GM23338 (cell line): ENCODE results near the gene HCN3. TPM values are rescaled to one million over a fixed set of nuclear protein-coding genes. Genes with fewer than 3 reads are reported as not detected.

Source experiments
- ATAC-seq: fragments of 200-7000 bp; cut with Tn5 transposase; 3 replicates; pipeline ENCODE4 v1.9.1; 2020
- DNase-seq: peaks from one replicate; pipeline ENCODE4 v3.0.0-alpha.2; 2015; ENCODE audit warnings: low spot score
- H2AFZ ChIP-seq: fragments of 200-600 bp; sonication (generic); 2 replicates; pipeline ENCODE4 v1.8.0; 2016; ENCODE audit warnings: antibody characterized with exemption, mild to moderate bottlenecking, moderate library complexity
- H3F3A ChIP-seq: fragments of 200-600 bp; sonication (generic); replicated peaks from 2 replicates; pipeline ENCODE4 v1.8.0; 2017; ENCODE audit warnings: antibody characterized with exemption, mixed run types, low read depth
- H3K27ac ChIP-seq: fragments of 200-600 bp; sonication (generic); 2 replicates; pipeline ENCODE4 v1.6.1; 2016; ENCODE audit warnings: low read depth
- H3K27me3 ChIP-seq: fragments of 200-600 bp; sonication (generic); 2 replicates; pipeline ENCODE4 v1.8.0; 2016; ENCODE audit warnings: mild to moderate bottlenecking, mixed run types, moderate library complexity; ENCODE audit not compliant: insufficient read depth
- H3K36me3 ChIP-seq: fragments of 200-600 bp; sonication (generic); 2 replicates; pipeline ENCODE4 v1.8.0; 2016; ENCODE audit warnings: mild to moderate bottlenecking; ENCODE audit not compliant: insufficient read depth
- H3K4me1 ChIP-seq: fragments of 200-600 bp; sonication (generic); 2 replicates; pipeline ENCODE4 v1.8.0; 2016; ENCODE audit warnings: mild to moderate bottlenecking, moderate library complexity; ENCODE audit not compliant: insufficient read depth
- H3K4me2 ChIP-seq: fragments of 200-600 bp; sonication (generic); 2 replicates; pipeline ENCODE4 v1.7.1; 2017; ENCODE audit warnings: mixed run types
- H3K4me3 ChIP-seq: fragments of 200-600 bp; sonication (generic); 2 replicates; pipeline ENCODE4 v1.6.1; 2016; ENCODE audit warnings: mixed run types
- H3K79me2 ChIP-seq: fragments of 200-600 bp; sonication (generic); replicated peaks from 2 replicates; pipeline ENCODE4 v1.8.0; 2017; ENCODE audit warnings: mild to moderate bottlenecking; ENCODE audit not compliant: insufficient read depth
- H3K9me2 ChIP-seq: fragments of 200-600 bp; sonication (generic); 2 replicates; pipeline ENCODE4 v1.8.0; 2017; ENCODE audit not compliant: insufficient read depth
- H4K20me1 ChIP-seq: fragments of 200-600 bp; sonication (generic); replicated peaks from 2 replicates; pipeline ENCODE4 v1.8.0; 2017; ENCODE audit warnings: mild to moderate bottlenecking; ENCODE audit not compliant: insufficient read depth
- H3K27ac Mint-ChIP-seq: 2 replicates; pipeline ENCODE4 v1.8.0; 2020; ENCODE audit warnings: inconsistent platforms, mild to moderate bottlenecking, moderate library complexity, mixed read lengths
- H3K27me3 Mint-ChIP-seq: 3 replicates; pipeline ENCODE4 v1.8.0; 2022; ENCODE audit warnings: low read depth, mild to moderate bottlenecking, moderate library complexity, mixed read lengths, inconsistent platforms; ENCODE audit not compliant: insufficient read depth, poor library complexity
- H3K36me3 Mint-ChIP-seq: 3 replicates; pipeline ENCODE4 v1.8.0; 2021; ENCODE audit warnings: low read depth, mild to moderate bottlenecking, inconsistent platforms, moderate library complexity, mixed read lengths
- H3K4me1 Mint-ChIP-seq: 3 replicates; pipeline ENCODE4 v1.8.0; 2020; ENCODE audit warnings: mild to moderate bottlenecking, inconsistent platforms, mixed read lengths
- H3K4me3 Mint-ChIP-seq: 3 replicates; pipeline ENCODE4 v1.8.0; 2021; ENCODE audit warnings: moderate library complexity, mild to moderate bottlenecking, inconsistent platforms, mixed read lengths
- H3K9me3 Mint-ChIP-seq: 3 replicates; pipeline ENCODE4 v1.8.0; 2020; ENCODE audit warnings: moderate library complexity, mild to moderate bottlenecking, inconsistent platforms, mixed read lengths
- CREB1 ChIP-seq: fragments of 250-450 bp; sonication (Bioruptor Pico); IDR thresholded peaks from 2 replicates; pipeline ENCODE4 v1.5.0; 2020; ENCODE audit warnings: low read depth, mild to moderate bottlenecking, moderate library complexity
- CTCF ChIP-seq, 2 experiments: fragments of 200-600 bp in 1 of 2; sonication (generic) in 1 of 2; conservative IDR thresholded peaks; 2 replicates each; pipeline versions ENCODE4 v1.5.1 to v1.6.1; 2016 to 2017; ENCODE audit warnings: antibody characterized with exemption in 2 of 2, low read depth in 2 of 2, mild to moderate bottlenecking in 2 of 2, moderate library complexity in 1 of 2
- ETS1 ChIP-seq: IDR thresholded peaks from 2 replicates; pipeline ENCODE4 v1.6.1; 2016; ENCODE audit warnings: antibody characterized with exemption
- JUNB ChIP-seq: IDR thresholded peaks from one replicate; pipeline ENCODE4 v1.6.1; 2016; ENCODE audit warnings: antibody characterized with exemption; ENCODE audit not compliant: unreplicated experiment
- NANOG ChIP-seq: IDR thresholded peaks from 2 replicates; pipeline ENCODE4 v1.6.1; 2016; ENCODE audit warnings: antibody characterized with exemption, borderline replicate concordance
- REST ChIP-seq: IDR thresholded peaks from one replicate; pipeline ENCODE4 v1.6.1; 2018; ENCODE audit warnings: antibody characterized with exemption; ENCODE audit not compliant: unreplicated experiment
- STAT1 ChIP-seq: IDR thresholded peaks from one replicate; pipeline ENCODE4 v1.6.1; 2016; ENCODE audit warnings: antibody characterized with exemption; ENCODE audit not compliant: unreplicated experiment
- ZNF462 ChIP-seq: fragments of 250-450 bp; sonication (Bioruptor Pico); IDR thresholded peaks from 2 replicates; pipeline ENCODE4 v1.5.0; 2020; ENCODE audit warnings: mild to moderate bottlenecking, moderate library complexity
- polyA plus RNA-seq: library from polyadenylated mRNA; unstranded; fragments of >200 nt; fragmentation: Nextera tagmentation; extraction: Ambion mirVana; gene quantifications from 2 replicates; pipeline ENCODE4 v1.2.1, GENCODE V29; 2016
- total RNA-seq: library from RNA; depleted of rRNA; stranded (reverse); fragments of >200 nt; shearing (Covaris generic); gene quantifications from 2 replicates; pipeline ENCODE4 v1.2.3, GENCODE V29; 2014

The HCN3 gene
- total and polyA plus RNA-seq, 2 experiments from 2014 or later, result 3.4 to 4.9 TPM

GRCh38 chr1:155261493-155261851, 15.8 kb upstream of the HCN3 start:
- peak overlapping the region; percentile 84 for H3K4me2 ChIP-seq
- H3K27me3 ChIP-seq, result no peaks in the 10 kb centered on the region
- H3K4me3 Mint-ChIP-seq, result peak overlapping the region; percentile 94
- DNase-seq (no peak), ATAC-seq (no peak; the same call in 2 of the 3 replicates)
- 0 out of 2 replicates have a peak overlapping the region, but pooled peaks have one; percentile 55 for H3K27ac ChIP-seq
- H2AFZ ChIP-seq, result peak overlapping the region; percentile 44; the same call in 1 of the 2 replicates
- 0 out of 2 replicates have a peak, but pooled peaks cover 5% of the 10 kb centered on the region for H4K20me1 ChIP-seq
- peaks cover 62% of the 10 kb centered on the region for H3K36me3 Mint-ChIP-seq
- peak overlapping the region; percentile 97 for H3K27ac Mint-ChIP-seq
- H3F3A ChIP-seq, result peaks cover 46% of the 10 kb centered on the region
- no peak for TF ChIP-seq STAT1
- TF ChIP-seq JUNB, result no peak
- TF ChIP-seq NANOG, result no peak
- TF ChIP-seq CTCF (conservative IDR thresholded peaks at IDR 0.05; ENCODE audit: low read depth in 2 of 2), result peak; percentile 12 to 23; a peak in 1 of 4 replicates
- no peak for TF ChIP-seq REST
- no peak for TF ChIP-seq CREB1
- no peak for TF ChIP-seq ZNF462 (CRISPR knock-in tag)
- TF ChIP-seq ETS1, result no peak
- H3K9me3 Mint-ChIP-seq, result peaks cover 7% of the 10 kb centered on the region; the same call in 1 of the 3 replicates
- H3K9me2 ChIP-seq, result no peaks in the 10 kb centered on the region
- peaks cover 10% of the 10 kb centered on the region for H3K79me2 ChIP-seq
- H3K4me1 Mint-ChIP-seq, result peaks cover 16% of the 10 kb centered on the region
- H3K36me3 ChIP-seq, result peaks cover 43% of the 10 kb centered on the region
- peaks cover 9% of the 10 kb centered on the region for H3K4me1 ChIP-seq
- peak overlapping the region; percentile 62 for H3K4me3 ChIP-seq
- H3K27me3 Mint-ChIP-seq, result peaks cover 18% of the 10 kb centered on the region
